Activated effector memory CD4-positive, alpha-beta T cell treated with anti-CD3 and anti-CD28 coated beads, Interleukin-2, amount 50 U/mL, for 16 hours (primary cell): ENCODE data around the gene ZNF273.
"Not testable (repeated sequence)": the region's sequence is repeated elsewhere in the genome, so short reads cannot be mapped to it uniquely, and the experiment has no call there.

Experiments
- DNase-seq: peaks from one replicate; pipeline ENCODE4 v3.0.0-alpha.2; 2020

ZNF273 gene

GRCh38 chr7:64890761-64891362 lies 12.2 kb upstream of the ZNF273 start:
- peak; percentile 37 for DNase-seq

- DNase-seq: peak; percentile 9
Measured at GRCh38 chr7:64891363-64892081, 11.6 kb upstream of the ZNF273 start.

- no peak for DNase-seq
Measured at GRCh38 chr7:64892116-64892515, 11.0 kb upstream of the ZNF273 start.

- peak; percentile 9 for DNase-seq
Measured at GRCh38 chr7:64892666-64893309, 10.3 kb upstream of the ZNF273 start.

GRCh38 chr7:64893401-64893800 lies 9.7 kb upstream of the ZNF273 start:
- no peak for DNase-seq

- DNase-seq: not testable (repeated sequence)
Measured at GRCh38 chr7:64902461-64902805, 640 bp upstream of the ZNF273 start.

GRCh38 chr7:64904008-64904407 lies 935 bp downstream of the ZNF273 start:
- DNase-seq: no peak

GRCh38 chr7:64905133-64905532 lies 2.1 kb downstream of the ZNF273 start:
- no peak for DNase-seq

GRCh38 chr7:64905547-64905946 lies 2.5 kb downstream of the ZNF273 start:
- no peak for DNase-seq

- DNase-seq: no peak
Measured at GRCh38 chr7:64907641-64908326, 4.7 kb downstream of the ZNF273 start.

- no peak for DNase-seq
Measured at GRCh38 chr7:64908358-64908757, 5.3 kb downstream of the ZNF273 start.

- no peak for DNase-seq
Measured at GRCh38 chr7:64914557-64914956, 11.5 kb downstream of the ZNF273 start.

- DNase-seq: not testable (repeated sequence)
Measured at GRCh38 chr7:64915301-64915700, 12.2 kb downstream of the ZNF273 start.

GRCh38 chr7:64928252-64929187 lies 25.4 kb downstream of the ZNF273 start:
- DNase-seq: not testable (repeated sequence)

GRCh38 chr7:64934478-64934877 lies 31.4 kb downstream of the ZNF273 start:
- DNase-seq: no peak

- DNase-seq: no peak
Measured at GRCh38 chr7:64938540-64938939, 35.5 kb downstream of the ZNF273 start.

GRCh38 chr7:64940021-64940420 lies 36.9 kb downstream of the ZNF273 start:
- not testable (repeated sequence) for DNase-seq

GRCh38 chr7:64944667-64945502 lies 41.8 kb downstream of the ZNF273 start:
- DNase-seq: not testable (repeated sequence)

- DNase-seq: no peak
Measured at GRCh38 chr7:64945503-64946175, 42.6 kb downstream of the ZNF273 start.

- peak; percentile 69 for DNase-seq
Measured at GRCh38 chr7:64946772-64947171, 43.7 kb downstream of the ZNF273 start.
